ENCODE results near the gene SLBP. TPM values are rescaled to one million over a fixed set of nuclear protein-coding genes. Genes with fewer than 3 reads are reported as not detected.

Gene SLBP
- total RNA-seq, 1 donor from 2014 or later = 54.3 TPM

DNA sequence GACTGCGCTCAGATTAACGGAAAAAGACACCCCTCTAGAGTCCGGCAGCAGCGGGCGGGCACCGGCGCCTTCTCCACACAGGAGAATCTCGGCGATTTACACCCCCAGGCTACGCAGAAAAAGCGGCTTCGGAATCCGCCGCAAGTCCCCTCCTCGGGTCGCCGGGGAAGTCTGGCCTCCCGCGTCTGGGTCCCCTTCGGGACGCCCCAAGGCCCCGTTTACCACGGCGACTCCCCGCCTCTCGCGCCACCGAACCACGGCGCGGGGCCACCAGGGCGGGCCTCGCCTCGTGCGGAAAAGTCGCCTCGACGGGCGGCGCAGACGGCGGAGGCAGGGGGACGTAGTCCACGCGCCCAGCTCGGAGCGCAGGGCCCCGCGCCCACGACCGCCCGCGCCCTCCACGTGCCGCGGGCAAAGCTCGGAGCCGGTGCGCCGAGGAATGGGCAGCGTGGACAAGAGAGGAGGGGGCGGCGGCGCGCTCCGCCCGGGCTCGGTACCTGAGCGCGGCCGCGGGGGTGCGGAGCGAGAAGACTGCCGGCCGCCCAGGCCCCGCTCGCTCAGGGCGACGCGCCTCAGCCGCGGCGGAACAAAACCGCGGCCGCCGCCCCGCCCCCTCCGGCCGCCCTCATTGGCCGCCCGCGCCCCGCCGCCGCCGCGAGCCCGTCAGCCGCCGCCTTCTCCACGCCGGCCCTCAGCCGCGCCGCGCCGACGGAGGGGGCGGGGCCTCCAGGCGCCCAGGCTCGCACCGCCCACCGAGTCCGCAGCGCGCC is 28.2 kb downstream of the SLBP start, which contains the start of gene FAM53A:
FAM53A (minus strand) TSS at position 578 of the 770 bp plus-strand sequence. CDS start 15,572 bp downstream, outside the sequence.
- peaks cover 19% of the 10 kb centered on the region for H3K27me3 Mint-ChIP-seq
- peak within 1 kb of the TSS; percentile 65 for H3K4me3 Mint-ChIP-seq (ENCODE audit: low read depth)
- no peak within 1 kb of the TSS for H3K27ac Mint-ChIP-seq
- H3K4me1 Mint-ChIP-seq (ENCODE audit: low read depth) = no peaks in the 10 kb centered on the region
- DNase-seq (ENCODE audit: low spot score, unreplicated experiment) = peak; percentile 92
- H3K36me3 Mint-ChIP-seq (ENCODE audit: insufficient read depth) = no peaks in the 10 kb centered on the region
- H3K9me3 Mint-ChIP-seq (ENCODE audit: low read depth) = no peaks in the 10 kb centered on the region
- TF ChIP-seq, protein P1, sequence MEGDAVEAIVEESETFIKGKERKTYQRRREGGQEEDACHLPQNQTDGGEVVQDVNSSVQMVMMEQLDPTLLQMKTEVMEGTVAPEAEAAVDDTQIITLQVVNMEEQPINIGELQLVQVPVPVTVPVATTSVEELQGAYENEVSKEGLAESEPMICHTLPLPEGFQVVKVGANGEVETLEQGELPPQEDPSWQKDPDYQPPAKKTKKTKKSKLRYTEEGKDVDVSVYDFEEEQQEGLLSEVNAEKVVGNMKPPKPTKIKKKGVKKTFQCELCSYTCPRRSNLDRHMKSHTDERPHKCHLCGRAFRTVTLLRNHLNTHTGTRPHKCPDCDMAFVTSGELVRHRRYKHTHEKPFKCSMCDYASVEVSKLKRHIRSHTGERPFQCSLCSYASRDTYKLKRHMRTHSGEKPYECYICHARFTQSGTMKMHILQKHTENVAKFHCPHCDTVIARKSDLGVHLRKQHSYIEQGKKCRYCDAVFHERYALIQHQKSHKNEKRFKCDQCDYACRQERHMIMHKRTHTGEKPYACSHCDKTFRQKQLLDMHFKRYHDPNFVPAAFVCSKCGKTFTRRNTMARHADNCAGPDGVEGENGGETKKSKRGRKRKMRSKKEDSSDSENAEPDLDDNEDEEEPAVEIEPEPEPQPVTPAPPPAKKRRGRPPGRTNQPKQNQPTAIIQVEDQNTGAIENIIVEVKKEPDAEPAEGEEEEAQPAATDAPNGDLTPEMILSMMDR (IDR thresholded peaks at IDR 0.05; ENCODE audit: unreplicated experiment) = no peak

DNA sequence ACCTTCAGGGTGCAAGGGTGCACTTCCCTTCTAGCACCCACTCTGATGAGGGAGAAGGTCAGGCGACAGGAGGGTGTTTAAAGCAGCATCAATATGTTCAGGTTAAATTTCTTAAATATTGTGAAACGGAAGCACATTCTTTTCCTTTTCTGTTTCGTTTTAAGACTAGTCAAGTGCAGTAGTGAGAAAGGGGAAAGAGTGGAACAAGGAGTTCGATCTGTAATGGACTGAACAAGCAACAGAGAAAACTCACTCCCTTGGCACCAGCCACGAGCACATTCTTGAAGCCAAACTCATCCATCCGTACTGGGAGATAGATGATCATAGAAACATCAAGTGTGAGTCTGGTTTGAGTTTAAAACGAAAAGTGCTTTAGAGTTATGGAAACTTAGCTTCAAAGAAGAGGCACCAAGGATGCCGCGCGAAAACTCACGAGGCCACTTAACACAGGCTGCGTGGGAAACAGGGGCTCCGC is 28.8 kb downstream of the SLBP start:
- TF ChIP-seq, protein P1 (IDR thresholded peaks at IDR 0.05; ENCODE audit: unreplicated experiment) = no peak
- Mint-ChIP-seq H3K27me3 (peaks cover 20% of the 10 kb centered on the region), H3K9me3 (ENCODE audit: low read depth) (no peaks in the 10 kb centered on the region), H3K27ac (no peak overlapping the region), H3K4me3 (ENCODE audit: low read depth) (peak overlapping the region; percentile 65), H3K36me3 (ENCODE audit: insufficient read depth) (no peaks in the 10 kb centered on the region), H3K4me1 (ENCODE audit: low read depth) (no peaks in the 10 kb centered on the region)
- no peak for DNase-seq (ENCODE audit: low spot score, unreplicated experiment)

DNA sequence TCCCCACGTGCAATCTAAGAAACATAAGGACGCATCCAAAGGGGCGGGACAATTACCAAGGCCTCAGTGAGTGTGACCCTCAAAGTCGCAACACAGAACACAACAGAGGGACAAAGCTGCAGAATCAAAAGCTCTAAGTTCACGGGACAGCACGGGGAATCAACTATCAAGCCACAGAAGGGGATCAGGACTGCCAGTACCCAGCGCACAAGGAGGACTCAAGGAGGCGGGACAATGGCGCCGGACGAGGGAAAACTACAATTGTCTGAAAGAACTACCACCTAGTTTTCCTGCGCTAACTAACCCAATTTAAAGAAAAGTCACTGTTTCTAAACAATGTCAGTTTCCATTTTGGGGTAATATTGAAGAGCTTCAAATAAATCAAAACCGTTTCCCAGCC is 29.3 kb downstream of the SLBP start:
- Mint-ChIP-seq H3K4me1 (ENCODE audit: low read depth) (no peaks in the 10 kb centered on the region), H3K9me3 (ENCODE audit: low read depth) (no peaks in the 10 kb centered on the region), H3K4me3 (ENCODE audit: low read depth) (peak overlapping the region; percentile 65), H3K36me3 (ENCODE audit: insufficient read depth) (no peaks in the 10 kb centered on the region), H3K27ac (no peak overlapping the region), H3K27me3 (peaks cover 23% of the 10 kb centered on the region)
- DNase-seq (ENCODE audit: low spot score, unreplicated experiment) = no peak
- TF ChIP-seq, protein P1 (IDR thresholded peaks at IDR 0.05; ENCODE audit: unreplicated experiment) = no peak

DNA sequence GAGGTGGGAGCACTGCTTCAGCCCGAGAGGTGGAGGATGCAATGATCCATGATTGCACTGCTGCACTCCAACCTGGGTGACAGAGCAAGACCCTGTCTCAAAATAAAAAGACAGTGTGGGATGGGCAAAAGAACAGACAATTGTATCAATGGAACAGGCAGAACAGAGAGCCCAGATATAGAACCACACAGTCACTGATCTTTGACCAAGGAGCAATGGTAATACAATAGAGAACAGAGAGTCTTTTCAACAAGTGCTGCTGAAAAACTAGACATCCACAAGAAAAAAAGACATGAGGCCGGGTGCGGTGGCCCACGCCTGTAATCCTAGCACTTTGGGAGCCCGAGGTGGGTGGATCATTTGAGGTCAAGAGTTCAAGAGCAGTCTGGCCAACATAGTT is 33.9 kb downstream of the SLBP start:
- Mint-ChIP-seq H3K27ac (no peak overlapping the region), H3K9me3 (ENCODE audit: low read depth) (no peaks in the 10 kb centered on the region), H3K36me3 (ENCODE audit: insufficient read depth) (no peaks in the 10 kb centered on the region), H3K4me3 (ENCODE audit: low read depth) (no peak overlapping the region), H3K27me3 (peaks cover 31% of the 10 kb centered on the region), H3K4me1 (ENCODE audit: low read depth) (no peaks in the 10 kb centered on the region)
- TF ChIP-seq, protein P1 (IDR thresholded peaks at IDR 0.05; ENCODE audit: unreplicated experiment) = no peak
- DNase-seq (ENCODE audit: low spot score, unreplicated experiment) = no peak

DNA sequence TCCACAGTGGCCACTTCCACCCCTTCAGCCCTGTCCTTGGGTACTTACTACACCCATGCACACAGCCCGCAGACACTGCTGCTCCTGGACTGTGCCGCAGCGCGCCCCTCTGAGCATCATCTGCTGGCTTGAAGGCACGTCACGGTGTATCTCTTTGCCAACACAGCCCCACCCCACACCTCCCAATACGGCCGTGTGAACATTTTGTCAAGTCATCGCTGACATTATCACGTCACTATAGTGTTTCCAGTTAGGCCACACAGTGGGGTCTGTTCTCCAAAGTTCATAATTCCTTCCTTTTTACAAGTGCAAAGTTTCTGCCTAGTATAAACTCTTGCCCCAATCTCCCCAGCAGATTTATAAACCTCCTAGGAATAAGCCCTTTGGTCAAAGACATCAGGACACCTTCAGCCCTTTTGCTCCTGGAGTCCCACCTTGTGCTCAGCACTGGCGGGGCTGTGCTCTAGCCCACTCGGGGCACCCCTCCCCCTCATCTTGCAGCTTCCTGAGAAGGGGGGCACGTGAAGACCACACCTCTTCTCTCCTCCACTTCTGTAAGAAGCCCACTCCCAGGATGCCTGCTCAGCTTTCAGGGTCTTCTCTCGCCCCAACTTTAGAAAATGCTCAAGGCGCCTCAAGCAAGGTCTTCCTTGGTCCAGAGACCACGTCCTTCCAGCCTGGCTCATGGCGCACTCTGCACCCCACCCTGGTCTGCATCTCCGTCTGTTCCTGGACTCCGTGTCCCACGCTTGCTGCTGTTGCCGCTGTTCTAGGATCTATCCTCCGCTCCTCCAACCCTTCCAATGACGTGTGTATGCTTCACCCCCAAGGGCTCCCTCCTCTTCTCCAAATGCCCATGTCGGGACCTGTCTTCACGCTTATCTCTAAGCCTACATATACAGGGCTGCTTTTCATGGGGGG is 35.3 kb downstream of the SLBP start:
- no peak for DNase-seq (ENCODE audit: low spot score, unreplicated experiment)
- H3K27ac Mint-ChIP-seq = no peak overlapping the region
- no peak overlapping the region for H3K4me3 Mint-ChIP-seq (ENCODE audit: low read depth)
- H3K9me3 Mint-ChIP-seq (ENCODE audit: low read depth) = no peaks in the 10 kb centered on the region
- H3K4me1 Mint-ChIP-seq (ENCODE audit: low read depth) = no peaks in the 10 kb centered on the region
- H3K27me3 Mint-ChIP-seq = peaks cover 22% of the 10 kb centered on the region
- no peaks in the 10 kb centered on the region for H3K36me3 Mint-ChIP-seq (ENCODE audit: insufficient read depth)
- TF ChIP-seq, protein P1 (IDR thresholded peaks at IDR 0.05; ENCODE audit: unreplicated experiment) = no peak
